IMR-90 (cell line): ENCODE measurements around the gene SMIM21. TPM values are rescaled to one million over a fixed set of nuclear protein-coding genes. Genes with fewer than 3 reads are reported as not detected.

Experiments used
- ATAC-seq: fragments of 200-7000 bp; cut with Tn5 transposase; 2 replicates; pipeline ENCODE4 v1.9.1; 2020; ENCODE audit warnings: low read depth, mild to moderate bottlenecking, moderate library complexity
- BruUV-seq: library from RNA; stranded (reverse); fragments of 400-500 nt; replicated peaks from 2 replicates; lab custom pipeline; 2021; lab: Mats Ljungman, UMichigan
- CTCF ChIA-PET: fragments of 300-600 bp; formaldehyde crosslinking; extraction: SDS; loops from one replicate; lab custom pipeline; 2021; ENCODE audit warnings: antibody characterized with exemption; lab: Yijun Ruan, JAX
- POLR2A ChIA-PET: fragments of 300-600 bp; sonication (Branson Sonifier 250); formaldehyde crosslinking; loops from one replicate; lab custom pipeline; 2022; ENCODE audit warnings: antibody characterized with exemption; ENCODE audit not compliant: unreplicated experiment; lab: Charles Lee
- DNase-seq: peaks from one replicate; pipeline ENCODE4 v3.0.0; 2013
- H2AFZ ChIP-seq: replicated peaks from 2 replicates; pipeline ENCODE3; 2013; ENCODE audit warnings: low read length, mild to moderate bottlenecking; ENCODE audit not compliant: poor library complexity
- H2AK5ac ChIP-seq: 2 replicates; pipeline ENCODE4 v1.6.1; 2013; ENCODE audit warnings: low read depth, low read length, inconsistent platforms
- H2AK9ac ChIP-seq: replicated peaks from 2 replicates; pipeline ENCODE3; 2013; ENCODE audit warnings: mild to moderate bottlenecking, low read depth, low read length, moderate library complexity; ENCODE audit not compliant: poor library complexity
- H2BK120ac ChIP-seq: 2 replicates; pipeline ENCODE4 v1.6.1; 2013; ENCODE audit warnings: low read depth, low read length, inconsistent platforms
- H2BK15ac ChIP-seq: 3 replicates; pipeline ENCODE4 v1.6.1; 2013; ENCODE audit warnings: low read depth, low read length, inconsistent platforms
- H2BK20ac ChIP-seq: 2 replicates; pipeline ENCODE4 v1.6.1; 2013; ENCODE audit warnings: low read depth, mild to moderate bottlenecking, inconsistent platforms, low read length, moderate library complexity
- H2BK5ac ChIP-seq: 2 replicates; pipeline ENCODE4 v1.6.1; 2013; ENCODE audit warnings: mild to moderate bottlenecking, low read depth, low read length, inconsistent platforms; ENCODE audit not compliant: poor library complexity, severe bottlenecking
- H3K14ac ChIP-seq: replicated peaks from 2 replicates; pipeline ENCODE4 v1.6.1; 2013; ENCODE audit warnings: low read depth, low read length, inconsistent platforms
- H3K18ac ChIP-seq: 2 replicates; pipeline ENCODE4 v1.6.1; 2013; ENCODE audit warnings: low read depth, low read length, control low read depth
- H3K23ac ChIP-seq: 2 replicates; pipeline ENCODE4 v1.6.1; 2013; ENCODE audit warnings: low read depth, low read length, inconsistent platforms
- H3K27ac ChIP-seq: 2 replicates; pipeline ENCODE4 v1.5.1; 2013; ENCODE audit warnings: mild to moderate bottlenecking, control low read depth, low read length; ENCODE audit not compliant: insufficient read depth
- H3K27me3 ChIP-seq: 2 replicates; pipeline ENCODE4 v1.6.1; 2013; ENCODE audit warnings: low read length; ENCODE audit not compliant: control insufficient read depth, insufficient read depth
- H3K36me3 ChIP-seq: 2 replicates; pipeline ENCODE4 v1.6.1; 2013; ENCODE audit warnings: low read length, mixed read lengths; ENCODE audit not compliant: control insufficient read depth, insufficient read depth
- H3K4ac ChIP-seq: 2 replicates; pipeline ENCODE4 v1.6.1; 2013; ENCODE audit warnings: low read depth, low read length, inconsistent platforms
- H3K4me1 ChIP-seq: 2 replicates; pipeline ENCODE4 v1.6.1; 2013; ENCODE audit warnings: low read length, mixed read lengths; ENCODE audit not compliant: control insufficient read depth, insufficient read depth
- H3K4me2 ChIP-seq: 2 replicates; pipeline ENCODE4 v1.6.1; 2013; ENCODE audit warnings: low read depth, mild to moderate bottlenecking, control low read depth, low read length, moderate library complexity
- H3K4me3 ChIP-seq: 2 replicates; pipeline ENCODE4 v1.5.1; 2013; ENCODE audit warnings: low read depth, mild to moderate bottlenecking, control low read depth, low read length, moderate library complexity; ENCODE audit not compliant: insufficient read depth
- H3K56ac ChIP-seq: 2 replicates; pipeline ENCODE4 v1.6.1; 2013; ENCODE audit warnings: low read length, inconsistent platforms; ENCODE audit not compliant: insufficient read depth; ENCODE audit errors: extremely low read depth
- H3K79me1 ChIP-seq, 2 experiments: 2 replicates each; pipeline ENCODE4 v1.6.1; 2013; ENCODE audit warnings: low read length in 2 of 2, inconsistent platforms in 1 of 2, low read depth in 1 of 2
- H3K9ac ChIP-seq: 2 replicates; pipeline ENCODE4 v1.6.1; 2013; ENCODE audit warnings: low read depth, low read length, control low read depth
- H3K9me1 ChIP-seq: 2 replicates; pipeline ENCODE4 v1.6.1; 2013; ENCODE audit warnings: low read length, inconsistent platforms; ENCODE audit not compliant: insufficient read depth
- H3K9me3 ChIP-seq: 2 replicates; pipeline ENCODE4 v1.6.1; 2013; ENCODE audit warnings: low read length; ENCODE audit not compliant: control insufficient read depth, insufficient read depth
- H4K20me1 ChIP-seq: 2 replicates; pipeline ENCODE4 v1.6.1; 2013; ENCODE audit warnings: low read length, inconsistent platforms; ENCODE audit not compliant: insufficient read depth
- H4K5ac ChIP-seq: 2 replicates; pipeline ENCODE4 v1.6.1; 2013; ENCODE audit warnings: mild to moderate bottlenecking, low read depth, low read length, control low read depth
- H4K8ac ChIP-seq, 2 experiments: 2 replicates each; pipeline ENCODE4 v1.6.1; 2013; ENCODE audit warnings: low read depth in 2 of 2, low read length in 2 of 2, control low read depth in 1 of 2, inconsistent platforms in 1 of 2
- H4K91ac ChIP-seq: 2 replicates; pipeline ENCODE4 v1.6.1; 2013; ENCODE audit warnings: low read depth, low read length, inconsistent platforms; ENCODE audit not compliant: insufficient read depth
- BHLHE40 ChIP-seq: fragments of 150-350 bp; IDR thresholded peaks from 2 replicates; pipeline ENCODE4 v1.6.1; 2016; ENCODE audit warnings: mild to moderate bottlenecking, low read depth, low read length
- CEBPB ChIP-seq: IDR thresholded peaks from 2 replicates; pipeline ENCODE4 v1.6.1; 2012; ENCODE audit warnings: low read depth, low read length, improper control_type of control experiment
- CHD1 ChIP-seq: IDR thresholded peaks from 2 replicates; pipeline ENCODE4 v1.6.1; 2012; ENCODE audit warnings: low read depth, low read length, improper control_type of control experiment
- FOS ChIP-seq: fragments of 150-350 bp; IDR thresholded peaks from 2 replicates; pipeline ENCODE4 v1.6.1; 2016; ENCODE audit warnings: low read depth, low read length
- MAFK ChIP-seq: IDR thresholded peaks from 2 replicates; pipeline ENCODE4 v1.6.1; 2012; ENCODE audit warnings: low read depth, low read length, improper control_type of control experiment
- MAZ ChIP-seq: IDR thresholded peaks from 2 replicates; pipeline ENCODE4 v1.6.1; 2012; ENCODE audit warnings: low read depth, mild to moderate bottlenecking, low read length, improper control_type of control experiment, moderate library complexity, borderline replicate concordance
- MXI1 ChIP-seq: IDR thresholded peaks from 2 replicates; pipeline ENCODE4 v1.6.1; 2012; ENCODE audit warnings: low read depth, mild to moderate bottlenecking, low read length, moderate library complexity, borderline replicate concordance
- NFE2L2 ChIP-seq: fragments of 150-350 bp; IDR thresholded peaks from 2 replicates; pipeline ENCODE4 v1.6.1; 2016; ENCODE audit warnings: low read depth, mild to moderate bottlenecking, low read length
- POLR2A ChIP-seq: IDR thresholded peaks from 2 replicates; pipeline ENCODE4 v1.6.1; 2012; ENCODE audit warnings: mild to moderate bottlenecking, low read depth, low read length
- RAD21 ChIP-seq: IDR thresholded peaks from 2 replicates; pipeline ENCODE4 v1.6.1; 2012; ENCODE audit warnings: low read length, improper control_type of control experiment
- RCOR1 ChIP-seq: IDR thresholded peaks from 2 replicates; pipeline ENCODE4 v1.6.1; 2012; ENCODE audit warnings: mild to moderate bottlenecking, low read length, improper control_type of control experiment; ENCODE audit not compliant: insufficient replicate concordance
- RFX5 ChIP-seq: IDR thresholded peaks from 2 replicates; pipeline ENCODE4 v1.8.0; 2012; ENCODE audit warnings: low read depth, mild to moderate bottlenecking, low read length, moderate library complexity
- SMC3 ChIP-seq: fragments of 150-350 bp; IDR thresholded peaks from 2 replicates; pipeline ENCODE4 v1.6.1; 2016; ENCODE audit warnings: low read depth, mild to moderate bottlenecking, antibody characterized with exemption, low read length, moderate library complexity
- WGBS, 2 experiments: methylation state at CpG; one replicate each; pipeline versions ENCODE4 v1.1.5 to v1.1.7; 2013; ENCODE audit warnings: missing lambda C conversion rate in 2 of 2; ENCODE audit not compliant: insufficient read length in 1 of 2; ENCODE audit errors: extremely low coverage in 2 of 2; 5-methylcytosine and 5-hydroxymethylcytosine counted together
- dilution Hi-C: fragments of 300-500 bp; cut with HindIII; formaldehyde crosslinking; loops from one replicate; pipeline ENCODE4 v1.14.3; 2018; ENCODE audit warnings: low sequenced_read_pairs; ENCODE audit not compliant: unreplicated experiment
- in situ Hi-C: fragments of 300-500 bp; cut with MboI; formaldehyde crosslinking; loops from 3 replicates; pipeline ENCODE4 v1.14.3; 2019; ENCODE audit warnings: low sequenced_read_pairs, inconsistent platforms, mixed read lengths
- intact Hi-C: fragments of 100-400 bp; cut with micrococcal nuclease; formaldehyde crosslinking; loops from 2 replicates; pipeline ENCODE4 v1.10.0; 2022
- polyA plus RNA-seq, 3 experiments: library from polyadenylated mRNA; depleted of rRNA; stranded (reverse); fragments of >200 nt; gene quantifications; 2 replicates each; pipeline ENCODE4 v1.2.3, GENCODE V29; 2012; ENCODE audit warnings: low replicate concordance in 1 of 3
- total RNA-seq: library from RNA; depleted of rRNA; stranded (reverse); fragments of >200 nt; gene quantifications from 2 replicates; pipeline ENCODE4 v1.2.3, GENCODE V29; 2012
- TF ChIP-seq, protein P1 (sequence below): fragments of 150-350 bp; IDR thresholded peaks from 2 replicates; pipeline ENCODE4 v1.6.1; 2016; ENCODE audit warnings: low read depth, mild to moderate bottlenecking, low read length, moderate library complexity, borderline replicate concordance
- TF ChIP-seq, protein P2 (sequence below): conservative IDR thresholded peaks from 2 replicates; pipeline ENCODE4 v1.5.1; 2012; ENCODE audit warnings: mild to moderate bottlenecking, low read depth, low read length, improper control_type of control experiment
- TF ChIP-seq, protein P3 (sequence below): fragments of 150-350 bp; IDR thresholded peaks from 2 replicates; pipeline ENCODE4 v1.6.1; 2017; ENCODE audit warnings: mild to moderate bottlenecking, antibody characterized with exemption, low read length, low read depth

Gene SMIM21
- total and polyA plus RNA-seq, 2 of the 4 experiments (the other 2 are of a cell fraction) = not detected

- no peak overlapping the region for H2AFZ ChIP-seq
- H2BK5ac ChIP-seq = no peak overlapping the region
- dilution Hi-C loops = no loop called here
- TF ChIP-seq MAFK (no peak), RFX5 (no peak), NFE2L2 (no peak), RCOR1 (no peak), FOS (no peak), CHD1 (no peak), CEBPB (no peak), MXI1 (no peak), BHLHE40 (no peak), SMC3 (no peak), MAZ (no peak), RAD21 (no peak), POLR2A (no peak)
- TF ChIP-seq, protein P1, sequence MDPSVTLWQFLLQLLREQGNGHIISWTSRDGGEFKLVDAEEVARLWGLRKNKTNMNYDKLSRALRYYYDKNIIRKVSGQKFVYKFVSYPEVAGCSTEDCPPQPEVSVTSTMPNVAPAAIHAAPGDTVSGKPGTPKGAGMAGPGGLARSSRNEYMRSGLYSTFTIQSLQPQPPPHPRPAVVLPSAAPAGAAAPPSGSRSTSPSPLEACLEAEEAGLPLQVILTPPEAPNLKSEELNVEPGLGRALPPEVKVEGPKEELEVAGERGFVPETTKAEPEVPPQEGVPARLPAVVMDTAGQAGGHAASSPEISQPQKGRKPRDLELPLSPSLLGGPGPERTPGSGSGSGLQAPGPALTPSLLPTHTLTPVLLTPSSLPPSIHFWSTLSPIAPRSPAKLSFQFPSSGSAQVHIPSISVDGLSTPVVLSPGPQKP = no peak
- TF ChIP-seq, protein P2, sequence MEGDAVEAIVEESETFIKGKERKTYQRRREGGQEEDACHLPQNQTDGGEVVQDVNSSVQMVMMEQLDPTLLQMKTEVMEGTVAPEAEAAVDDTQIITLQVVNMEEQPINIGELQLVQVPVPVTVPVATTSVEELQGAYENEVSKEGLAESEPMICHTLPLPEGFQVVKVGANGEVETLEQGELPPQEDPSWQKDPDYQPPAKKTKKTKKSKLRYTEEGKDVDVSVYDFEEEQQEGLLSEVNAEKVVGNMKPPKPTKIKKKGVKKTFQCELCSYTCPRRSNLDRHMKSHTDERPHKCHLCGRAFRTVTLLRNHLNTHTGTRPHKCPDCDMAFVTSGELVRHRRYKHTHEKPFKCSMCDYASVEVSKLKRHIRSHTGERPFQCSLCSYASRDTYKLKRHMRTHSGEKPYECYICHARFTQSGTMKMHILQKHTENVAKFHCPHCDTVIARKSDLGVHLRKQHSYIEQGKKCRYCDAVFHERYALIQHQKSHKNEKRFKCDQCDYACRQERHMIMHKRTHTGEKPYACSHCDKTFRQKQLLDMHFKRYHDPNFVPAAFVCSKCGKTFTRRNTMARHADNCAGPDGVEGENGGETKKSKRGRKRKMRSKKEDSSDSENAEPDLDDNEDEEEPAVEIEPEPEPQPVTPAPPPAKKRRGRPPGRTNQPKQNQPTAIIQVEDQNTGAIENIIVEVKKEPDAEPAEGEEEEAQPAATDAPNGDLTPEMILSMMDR = no peak
- TF ChIP-seq, protein P3, sequence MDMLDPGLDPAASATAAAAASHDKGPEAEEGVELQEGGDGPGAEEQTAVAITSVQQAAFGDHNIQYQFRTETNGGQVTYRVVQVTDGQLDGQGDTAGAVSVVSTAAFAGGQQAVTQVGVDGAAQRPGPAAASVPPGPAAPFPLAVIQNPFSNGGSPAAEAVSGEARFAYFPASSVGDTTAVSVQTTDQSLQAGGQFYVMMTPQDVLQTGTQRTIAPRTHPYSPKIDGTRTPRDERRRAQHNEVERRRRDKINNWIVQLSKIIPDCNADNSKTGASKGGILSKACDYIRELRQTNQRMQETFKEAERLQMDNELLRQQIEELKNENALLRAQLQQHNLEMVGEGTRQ = no peak
- H3K79me1 ChIP-seq = no peaks in the 10 kb centered on the region
- no peak overlapping the region for H4K8ac ChIP-seq
- H2BK120ac ChIP-seq = no peak overlapping the region
- H3K9me1 ChIP-seq = no peaks in the 10 kb centered on the region
- no TSS peak for BruUV-seq
- H3K4me3 ChIP-seq = no peak overlapping the region
- no peaks in the 10 kb centered on the region for H4K20me1 ChIP-seq
- no peak overlapping the region for H3K23ac ChIP-seq
- H3K14ac ChIP-seq = no peak overlapping the region
- in situ Hi-C loops = no loop called here
- no peaks in the 10 kb centered on the region for H3K4me1 ChIP-seq
- H3K27me3 ChIP-seq = peaks cover 25% of the 10 kb centered on the region
- no peak overlapping the region for H4K5ac ChIP-seq
- H3K27ac ChIP-seq = no peak overlapping the region
- no CpG with 5 or more reads among the region's 5 CpGs for WGBS, 2 experiments
- ChIA-PET POLR2A (no interaction called here), CTCF (interaction anchor here (0.6 kb wide), 1 partner anchor 51 kb away, joined by 3 read pairs; no protein-coding TSS in a partner anchor)
- no peaks in the 10 kb centered on the region for H3K9me3 ChIP-seq
- H3K9ac ChIP-seq = no peak overlapping the region
- no peak overlapping the region for H3K18ac ChIP-seq
- no peak for ATAC-seq
- no peaks in the 10 kb centered on the region for H3K36me3 ChIP-seq
- no peak overlapping the region for H2BK20ac ChIP-seq
- no peak overlapping the region for H2BK15ac ChIP-seq
- intact Hi-C loops = no loop called here
- no peak overlapping the region for H2AK5ac ChIP-seq
- no peak overlapping the region for H3K56ac ChIP-seq
- H4K91ac ChIP-seq = no peak overlapping the region
- H3K4me2 ChIP-seq = no peak overlapping the region
- no peak overlapping the region for H3K4ac ChIP-seq
- no peak for DNase-seq
- H2AK9ac ChIP-seq = no peak overlapping the region
Observed at GRCh38 chr18:75393721-75394120, 33.8 kb downstream of the SMIM21 start.
